ENCODE measurements around the gene OR2W3.

DNA sequence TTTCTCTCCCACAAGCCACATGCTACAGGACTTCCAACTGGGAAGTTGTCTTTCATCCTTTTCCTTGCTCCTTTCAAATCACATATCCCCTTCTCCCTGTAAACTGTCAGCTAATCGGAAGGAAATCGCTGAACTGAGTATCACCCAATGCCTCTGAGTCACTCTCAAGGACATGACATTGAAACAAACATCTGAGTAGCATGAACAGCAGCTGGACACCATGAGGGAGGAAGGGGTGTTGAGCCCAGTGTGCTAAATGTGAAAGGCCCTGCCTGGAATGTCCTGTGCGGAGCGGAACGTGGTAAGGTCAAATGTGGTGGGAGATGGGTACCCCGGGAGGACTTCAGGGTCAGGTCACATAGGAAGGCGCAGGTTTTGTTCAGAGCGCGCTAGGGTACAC lies 29.5 kb downstream of the OR2W3 start, which contains the start of gene OR2AJ1:
- TF ChIP-seq POLR2AphosphoS5 (IDR thresholded peaks at IDR 0.05) (no peak), EP300 (IDR thresholded peaks at IDR 0.05) (no peak)
